HepG2 (cell line): ENCODE data around the gene RBM12. TPM values are rescaled to one million over a fixed set of nuclear protein-coding genes. Genes with fewer than 3 reads are reported as not detected.
A peak's percentile ranks its signal among the peaks of the same experiment; 100 is the strongest.

Source experiments
- ATF1 ChIP-seq: IDR thresholded peaks from 2 replicates; pipeline ENCODE4 v1.6.1; 2016; ENCODE audit warnings: mild to moderate bottlenecking, control low read depth
- E2F2 ChIP-seq: sonication (generic); formaldehyde crosslinking; IDR thresholded peaks from 2 replicates; pipeline ENCODE4 v1.4.0; 2020; ENCODE audit warnings: missing genetic modification reagents, borderline replicate concordance
- EED ChIP-seq: sonication (generic); formaldehyde crosslinking; IDR thresholded peaks from 2 replicates; pipeline ENCODE4 v1.5.0; 2020; ENCODE audit warnings: mild to moderate bottlenecking, missing genetic modification reagents
- HDAC6 ChIP-seq: fragments of 200-600 bp; sonication (generic); IDR thresholded peaks from 2 replicates; pipeline ENCODE4 v1.7.0; 2017; ENCODE audit warnings: mild to moderate bottlenecking, antibody characterized with exemption, low read length, low read depth
- KLF13 ChIP-seq: sonication (generic); formaldehyde crosslinking; IDR thresholded peaks from 2 replicates; pipeline ENCODE4 v1.4.0; 2020; ENCODE audit warnings: mild to moderate bottlenecking, missing genetic modification reagents
- MBNL3 ChIP-seq: fragments of 250-450 bp; sonication (Bioruptor Pico); conservative IDR thresholded peaks from 2 replicates; pipeline ENCODE4 v1.8.0; 2022; ENCODE audit warnings: mild to moderate bottlenecking, inconsistent platforms
- PAWR ChIP-seq: sonication (generic); formaldehyde crosslinking; IDR thresholded peaks from 2 replicates; pipeline ENCODE4 v1.4.0; 2020; ENCODE audit warnings: missing genetic modification reagents, mild to moderate bottlenecking, borderline replicate concordance
- PCBP1 ChIP-seq: fragments of 200-400 bp; formaldehyde crosslinking; IDR thresholded peaks from 2 replicates; pipeline ENCODE4 v1.6.1; 2017; ENCODE audit warnings: mild to moderate bottlenecking, low read depth, low read length, borderline replicate concordance
- RBM22 ChIP-seq: fragments of 200-400 bp; formaldehyde crosslinking; optimal IDR thresholded peaks from 2 replicates; pipeline ENCODE3; 2017; ENCODE audit warnings: mild to moderate bottlenecking, low read length, moderate library complexity
- REST ChIP-seq, 2 experiments: IDR thresholded peaks; 2 replicates each; pipeline ENCODE4 v1.6.1; 2011 to 2012; ENCODE audit warnings: low read length in 2 of 2, borderline replicate concordance in 1 of 2, low read depth in 1 of 2, mild to moderate bottlenecking in 1 of 2, moderate library complexity in 1 of 2
- SCMH1 ChIP-seq: sonication (generic); formaldehyde crosslinking; IDR thresholded peaks from 2 replicates; pipeline ENCODE4 v1.9.0; 2021; ENCODE audit warnings: missing genetic modification reagents, mild to moderate bottlenecking, borderline replicate concordance
- SP2 ChIP-seq: sonication (generic); formaldehyde crosslinking; IDR thresholded peaks from 2 replicates; pipeline ENCODE4 v1.5.1; 2020; ENCODE audit warnings: mild to moderate bottlenecking, missing genetic modification reagents
- TCF12 ChIP-seq, 2 experiments: fragments of 450-650 bp in 1 of 2; sonication (generic) in 1 of 2; formaldehyde crosslinking in 1 of 2; IDR thresholded peaks; 2 replicates each; pipeline versions ENCODE4 v1.6.1 to v1.8.0; 2017 to 2022; ENCODE audit warnings: antibody characterized with exemption in 1 of 2, mild to moderate bottlenecking in 1 of 2, missing genetic modification reagents in 1 of 2, moderate library complexity in 1 of 2
- THAP11 ChIP-seq: IDR thresholded peaks from 2 replicates; pipeline ENCODE4 v1.6.1; 2016; ENCODE audit warnings: missing biosample characterization, missing genetic modification reagents
- ZMAT5 ChIP-seq: sonication (generic); formaldehyde crosslinking; IDR thresholded peaks from 2 replicates; pipeline ENCODE4 v1.5.0; 2020; ENCODE audit warnings: mild to moderate bottlenecking, low read depth, missing genetic modification reagents, borderline replicate concordance
- ZNF180 ChIP-seq: sonication (generic); formaldehyde crosslinking; IDR thresholded peaks from 2 replicates; pipeline ENCODE4 v1.4.0; 2020; ENCODE audit warnings: low read depth, missing genetic modification reagents, borderline replicate concordance
- ZNF510 ChIP-seq: sonication (generic); formaldehyde crosslinking; IDR thresholded peaks from 2 replicates; pipeline ENCODE4 v1.4.0; 2020; ENCODE audit warnings: low read depth, mild to moderate bottlenecking, missing genetic modification reagents
- ZNF513 ChIP-seq: sonication (generic); formaldehyde crosslinking; conservative IDR thresholded peaks from 2 replicates; pipeline ENCODE4 v1.5.0; 2020; ENCODE audit warnings: missing genetic modification reagents
- ZNF543 ChIP-seq: sonication (generic); formaldehyde crosslinking; IDR thresholded peaks from 2 replicates; pipeline ENCODE4 v1.4.0; 2020; ENCODE audit warnings: mild to moderate bottlenecking, missing genetic modification reagents
- ZNF572 ChIP-seq: sonication (generic); formaldehyde crosslinking; IDR thresholded peaks from 2 replicates; pipeline ENCODE4 v1.5.1; 2020; ENCODE audit warnings: mild to moderate bottlenecking, missing genetic modification reagents
- ZNF703 ChIP-seq: sonication (generic); formaldehyde crosslinking; IDR thresholded peaks from 2 replicates; pipeline ENCODE4 v1.5.1; 2020; ENCODE audit warnings: missing genetic modification reagents, mild to moderate bottlenecking, moderate library complexity, borderline replicate concordance
- ZNF768 ChIP-seq: sonication (generic); formaldehyde crosslinking; IDR thresholded peaks from 2 replicates; pipeline ENCODE4 v1.4.0; 2020; ENCODE audit warnings: missing genetic modification reagents
- polyA plus RNA-seq, 8 experiments: library from polyadenylated mRNA; depleted of rRNA in 3 of 8; stranded (reverse) in 7 of 8; unstranded in 1 of 8; fragments of >200 nt; fragmentation: Illumina TruSeq in 4 of 8; extraction: Trizol in 4 of 8; gene quantifications; 2 replicates each; pipeline versions ENCODE4 v1.2.1 to v1.2.3, GENCODE V29; 2011 to 2016; ENCODE audit warnings: low read depth in 4 of 8, missing spikeins in 1 of 8, mixed read lengths in 1 of 8; ENCODE audit not compliant: insufficient read depth in 1 of 8
- total RNA-seq, 5 experiments: library from RNA; depleted of rRNA; stranded (reverse); fragments of >200 nt; fragmentation: Illumina TruSeq; extraction: Trizol; gene quantifications; 2 replicates each; pipeline ENCODE4 v1.2.3, GENCODE V29; 2016; ENCODE audit warnings: low read depth in 1 of 5

RBM12 gene
- total and polyA plus RNA-seq, 2 of the 13 experiments (the other 11 are each of a cell fraction or from before 2014, with no cell fraction given) = 97.9 to 104 TPM

- peak; percentile 90 for TF ChIP-seq PCBP1
- no peak for TF ChIP-seq ZMAT5 (CRISPR knock-in tag)
- no peak for TF ChIP-seq SCMH1 (CRISPR knock-in tag)
- TF ChIP-seq REST (IDR thresholded peaks at IDR 0.05; ENCODE audit: borderline replicate concordance in 1 of 2, low read depth in 1 of 2, low read length in 2 of 2) = no peak
- TF ChIP-seq KLF13 = no peak
- TF ChIP-seq ZNF513 (CRISPR knock-in tag) = no peak
- TF ChIP-seq PAWR (CRISPR knock-in tag) = no peak; the same call in 1 of the 2 replicates
- TF ChIP-seq EED (CRISPR knock-in tag) = no peak; the same call in 1 of the 2 replicates
- TF ChIP-seq ZNF703 (CRISPR knock-in tag) = 0 out of 2 replicates have a peak, but pooled peaks have one; percentile 90
- TF ChIP-seq ZNF510 (CRISPR knock-in tag) = peak; percentile 93; the same call in 1 of the 2 replicates
- TF ChIP-seq SP2 (CRISPR knock-in tag) = peak; percentile 62
- TF ChIP-seq ZNF543 = peak; percentile 84; the same call in 1 of the 2 replicates
- no peak for TF ChIP-seq MBNL3 (CRISPR knock-in tag)
- TF ChIP-seq HDAC6 = no peak
- TF ChIP-seq RBM22 = peak; percentile 93
- no peak for TF ChIP-seq ZNF572 (CRISPR knock-in tag)
- TF ChIP-seq E2F2 (CRISPR knock-in tag) = 0 out of 2 replicates have a peak, but pooled peaks have one; percentile 21
- TF ChIP-seq TCF12 (IDR thresholded peaks at IDR 0.05) = no peak
- TF ChIP-seq TCF12 (CRISPR knock-in tag; IDR thresholded peaks at IDR 0.05) = peak; percentile 95; the same call in 1 of the 2 replicates
- no peak for TF ChIP-seq ZNF180 (CRISPR knock-in tag)
- TF ChIP-seq ZNF768 = peak; percentile 86
- TF ChIP-seq ATF1 = no peak
- peak; percentile 76 for TF ChIP-seq THAP11
Observed at GRCh38 chr20:35619196-35620095, 45.3 kb downstream of the RBM12 start (continued).
